GM12801 (cell line): ENCODE results near the gene GPR39.

Source experiments
- TF ChIP-seq, protein P1 (sequence below): IDR thresholded peaks from one replicate; pipeline ENCODE4 v1.5.1; 2011; ENCODE audit warnings: control low read depth; ENCODE audit not compliant: insufficient read length; ENCODE audit errors: extremely low read depth

The GPR39 gene

DNA sequence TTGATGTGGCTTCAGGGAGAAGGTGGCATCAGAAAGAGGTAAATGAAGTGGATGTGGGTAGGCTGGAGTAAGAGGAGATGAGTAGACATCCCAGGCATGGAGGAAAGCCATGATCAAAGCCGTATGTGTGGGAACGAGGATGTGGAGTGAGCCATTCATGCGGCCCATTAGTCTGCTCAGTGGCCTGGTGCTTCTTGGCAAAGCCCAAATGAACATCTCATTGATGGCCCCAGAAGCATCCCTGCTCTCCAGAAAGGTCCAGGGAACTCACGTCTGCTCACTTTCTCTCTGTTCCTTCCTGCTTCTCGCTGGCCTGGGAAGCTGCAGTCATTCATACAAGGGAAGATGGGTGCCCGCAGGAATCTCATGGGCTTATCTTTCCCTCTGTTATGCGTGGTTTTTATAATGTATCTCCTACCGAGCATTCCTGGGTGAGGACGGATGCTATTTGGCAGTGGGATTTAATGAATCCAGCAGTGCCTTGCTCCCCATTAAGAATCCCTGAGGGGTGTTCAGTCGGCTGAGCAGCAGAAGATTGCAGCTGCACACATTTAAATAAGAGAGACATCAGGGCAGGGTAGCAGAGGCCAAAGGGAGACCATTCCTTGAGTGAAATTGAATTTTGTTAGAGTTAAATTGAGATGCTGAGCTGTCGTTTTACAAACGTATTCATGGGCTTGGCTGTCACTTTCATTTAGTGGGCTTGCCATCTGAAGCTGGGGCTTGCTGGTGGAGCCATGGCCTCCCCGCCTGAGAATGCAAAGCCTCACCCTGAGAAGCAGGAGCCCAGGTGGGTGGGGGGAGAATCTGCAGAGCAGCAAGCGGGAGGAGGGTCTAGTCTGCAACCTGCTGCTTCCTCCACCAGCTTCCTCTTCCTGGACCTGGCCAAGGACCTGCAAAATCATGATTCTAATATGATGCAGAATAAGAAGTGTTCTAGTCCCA, 188.9 kb downstream of the GPR39 start:
- TF ChIP-seq, protein P1, sequence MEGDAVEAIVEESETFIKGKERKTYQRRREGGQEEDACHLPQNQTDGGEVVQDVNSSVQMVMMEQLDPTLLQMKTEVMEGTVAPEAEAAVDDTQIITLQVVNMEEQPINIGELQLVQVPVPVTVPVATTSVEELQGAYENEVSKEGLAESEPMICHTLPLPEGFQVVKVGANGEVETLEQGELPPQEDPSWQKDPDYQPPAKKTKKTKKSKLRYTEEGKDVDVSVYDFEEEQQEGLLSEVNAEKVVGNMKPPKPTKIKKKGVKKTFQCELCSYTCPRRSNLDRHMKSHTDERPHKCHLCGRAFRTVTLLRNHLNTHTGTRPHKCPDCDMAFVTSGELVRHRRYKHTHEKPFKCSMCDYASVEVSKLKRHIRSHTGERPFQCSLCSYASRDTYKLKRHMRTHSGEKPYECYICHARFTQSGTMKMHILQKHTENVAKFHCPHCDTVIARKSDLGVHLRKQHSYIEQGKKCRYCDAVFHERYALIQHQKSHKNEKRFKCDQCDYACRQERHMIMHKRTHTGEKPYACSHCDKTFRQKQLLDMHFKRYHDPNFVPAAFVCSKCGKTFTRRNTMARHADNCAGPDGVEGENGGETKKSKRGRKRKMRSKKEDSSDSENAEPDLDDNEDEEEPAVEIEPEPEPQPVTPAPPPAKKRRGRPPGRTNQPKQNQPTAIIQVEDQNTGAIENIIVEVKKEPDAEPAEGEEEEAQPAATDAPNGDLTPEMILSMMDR, result no peak

DNA sequence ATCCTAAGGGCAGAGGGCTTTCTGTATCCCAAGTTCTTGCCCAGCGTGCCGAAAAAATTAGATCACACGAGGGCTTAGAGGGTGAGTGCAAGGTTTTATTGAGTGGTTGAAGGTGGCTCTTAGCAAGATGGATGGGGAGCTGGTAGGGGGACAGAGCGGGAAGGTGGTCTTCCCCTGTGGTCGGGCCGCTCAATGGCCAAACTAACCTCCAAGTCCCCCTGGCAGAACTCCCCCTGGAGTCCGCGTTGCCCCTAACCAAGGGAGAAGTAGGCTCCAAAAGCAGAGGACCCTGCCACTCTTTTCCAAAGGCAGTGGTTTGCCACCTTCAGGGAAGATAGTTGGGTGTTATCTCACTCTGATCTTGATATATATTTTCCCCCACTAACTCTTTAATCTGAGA, 190.0 kb downstream of the GPR39 start:
- TF ChIP-seq, protein P1, result no peak

DNA sequence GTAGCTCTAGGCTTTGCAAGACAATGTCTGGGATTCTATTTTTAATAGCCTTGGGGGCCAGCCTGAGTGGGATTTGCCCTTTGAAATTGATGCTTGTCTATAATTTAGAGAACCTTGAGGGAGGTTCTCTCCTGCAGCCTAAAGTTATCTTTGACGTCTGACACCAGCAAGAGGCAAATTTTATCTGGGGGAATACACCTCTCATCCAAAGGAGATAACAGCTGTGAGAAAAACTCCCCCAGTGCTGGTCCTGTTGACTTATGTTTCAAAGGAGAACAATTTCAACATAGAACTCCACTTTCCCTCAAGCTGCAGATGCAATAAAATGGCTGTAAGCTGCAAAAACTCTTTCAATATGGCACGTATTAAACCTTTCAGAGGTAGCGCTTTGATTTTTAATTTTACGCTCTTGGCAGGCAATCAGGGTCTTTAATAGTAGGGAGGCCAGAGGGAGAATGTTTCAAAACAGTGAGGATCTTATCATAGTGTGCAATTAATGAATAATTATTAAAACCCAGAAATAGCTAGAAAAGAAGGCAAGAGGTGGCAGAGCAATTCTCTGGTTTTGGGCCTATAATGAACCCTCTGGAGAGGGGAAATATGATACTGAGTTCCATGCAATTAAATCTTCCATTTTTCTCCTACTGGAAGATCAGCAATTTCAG, 191.0 kb downstream of the GPR39 start:
- TF ChIP-seq, protein P1, result no peak

DNA sequence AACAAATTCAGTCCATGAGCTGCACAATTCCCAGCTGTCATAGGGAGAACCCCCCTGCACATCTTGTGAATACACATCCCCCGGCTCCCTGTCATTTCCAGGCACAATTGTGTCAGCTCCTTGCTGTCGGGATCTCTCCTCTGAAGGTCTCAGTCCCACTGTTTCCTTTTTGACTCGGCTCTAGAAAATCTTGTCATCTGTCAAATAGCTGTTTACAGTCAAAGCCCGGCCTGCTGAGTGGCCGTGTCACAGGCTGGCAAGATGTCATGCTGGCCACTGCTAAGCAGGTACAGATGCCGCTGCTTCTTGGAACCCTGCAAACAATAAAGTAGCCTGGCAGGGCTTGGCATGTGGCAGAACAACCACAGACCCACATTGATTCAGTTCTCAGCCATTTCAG, 191.7 kb downstream of the GPR39 start:
- TF ChIP-seq, protein P1, result no peak

DNA sequence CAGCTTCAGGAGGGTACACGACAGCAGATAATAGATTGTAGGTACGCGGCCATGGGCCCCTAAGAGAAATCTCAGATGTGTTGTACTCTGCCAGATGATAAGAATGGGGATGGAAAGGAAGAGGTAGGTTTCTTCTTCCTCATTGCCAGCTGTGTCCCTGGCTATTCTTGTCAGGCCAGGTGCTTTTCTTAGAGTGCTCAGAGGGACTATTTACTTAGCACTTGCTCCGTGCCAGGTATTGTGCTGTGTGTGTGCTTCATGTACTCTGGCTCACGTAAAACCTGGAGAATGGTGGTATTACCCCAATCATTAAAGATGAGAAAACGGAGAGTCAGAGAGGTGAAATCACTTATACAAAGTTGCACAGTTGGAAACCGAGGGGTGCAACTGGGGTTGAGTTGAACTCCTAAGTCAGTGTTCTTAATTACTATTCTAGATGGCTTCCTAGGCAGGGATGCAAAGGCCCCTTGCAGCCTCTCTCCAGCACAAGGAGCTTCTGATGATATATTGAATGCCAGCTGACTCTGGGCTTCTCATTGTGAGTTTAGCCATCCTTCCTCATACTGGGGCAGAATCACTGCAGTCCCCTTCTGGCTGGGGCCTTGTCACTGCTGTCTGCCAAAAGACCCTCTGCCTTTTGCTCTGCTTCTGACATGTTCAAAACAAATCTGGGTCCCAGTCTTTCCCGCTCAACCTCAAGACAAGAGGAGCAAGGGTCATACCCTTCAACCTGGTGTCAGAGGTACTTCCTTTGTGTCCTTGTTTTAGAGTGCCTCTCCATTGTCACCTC, 192.7 kb downstream of the GPR39 start:
- TF ChIP-seq, protein P1, result no peak

DNA sequence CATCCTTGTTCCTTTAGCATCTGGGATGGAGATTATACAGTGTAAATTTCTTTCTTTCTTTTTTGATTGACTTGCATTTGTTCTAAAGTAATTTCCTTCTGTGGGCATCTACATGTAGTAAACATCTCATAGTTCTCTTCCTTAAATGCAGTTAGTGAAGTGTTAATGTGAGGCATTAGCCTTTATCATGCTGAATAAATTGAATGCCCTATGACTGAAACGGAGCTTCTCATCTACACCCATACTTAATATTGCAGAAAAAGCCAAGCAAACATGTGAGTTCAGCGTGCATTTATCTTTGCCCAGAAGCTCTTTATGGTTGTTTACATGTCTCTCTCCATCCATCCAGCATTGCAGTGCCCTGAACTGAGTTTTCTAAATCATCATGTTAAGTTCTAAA, 195.1 kb downstream of the GPR39 start:
- TF ChIP-seq, protein P1, result no peak

DNA sequence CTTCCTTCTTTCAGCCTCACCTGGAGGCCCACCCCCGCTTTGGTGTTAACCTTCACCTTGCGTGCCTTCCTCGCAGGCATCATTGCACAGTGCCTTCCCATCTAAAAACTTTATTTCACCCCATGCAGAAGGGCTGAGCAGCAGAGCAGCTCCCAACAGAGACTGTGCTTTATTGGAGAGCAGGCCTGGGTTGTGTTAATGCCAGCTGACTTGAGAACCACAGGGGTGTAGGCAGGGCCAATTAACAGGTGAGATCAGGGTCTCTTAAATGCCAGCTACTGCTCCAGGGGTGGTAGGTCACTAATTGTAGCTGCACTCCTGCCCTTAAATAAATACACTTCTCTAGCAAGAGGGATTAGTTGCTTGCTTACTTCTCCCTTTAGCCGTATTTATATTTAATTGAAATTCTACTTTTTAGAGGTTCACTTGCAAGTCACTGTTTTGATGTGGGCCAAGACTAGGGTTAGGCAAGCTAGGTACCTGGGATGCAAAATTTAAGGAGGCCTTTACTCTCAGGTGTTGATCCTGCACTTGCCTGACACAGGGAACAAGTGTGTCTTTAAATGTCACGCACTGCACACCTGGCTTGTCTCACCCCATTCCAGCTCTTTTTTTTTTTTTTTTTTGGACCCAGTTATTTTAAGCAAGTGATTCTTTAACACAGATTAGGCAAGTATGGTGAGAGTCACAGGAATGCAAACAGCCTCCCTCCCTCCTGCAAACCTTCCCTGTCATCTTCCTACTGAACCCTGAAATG, 198.9 kb downstream of the GPR39 start:
- TF ChIP-seq, protein P1, result no peak
